K562 (cell line): ENCODE results near the gene TK1. TPM values are rescaled to one million over a fixed set of nuclear protein-coding genes. Genes with fewer than 3 reads are reported as not detected.
A peak's percentile ranks its signal among the peaks of the same experiment; 100 is the strongest.

Experiments
- ARNT ChIP-seq, 2 experiments: fragments of 450-650 bp; IDR thresholded peaks; 2 replicates each; pipeline ENCODE4 v1.6.1; 2016; ENCODE audit warnings: mild to moderate bottlenecking in 1 of 2
- CBFB ChIP-seq: sonication (generic); formaldehyde crosslinking; IDR thresholded peaks from 2 replicates; pipeline ENCODE4 v1.4.0; 2020; ENCODE audit warnings: mild to moderate bottlenecking, missing genetic modification reagents
- CEBPB ChIP-seq: fragments of 450-650 bp; IDR thresholded peaks from 2 replicates; pipeline ENCODE4 v1.6.1; 2016; ENCODE audit warnings: missing genetic modification characterization, missing compliant biosample characterization
- COPS2 ChIP-seq: fragments of 450-650 bp; conservative IDR thresholded peaks from 2 replicates; pipeline ENCODE4 v1.6.1; 2016; ENCODE audit warnings: mild to moderate bottlenecking, moderate library complexity
- FOXP1 ChIP-seq: sonication (generic); formaldehyde crosslinking; IDR thresholded peaks from 2 replicates; pipeline ENCODE4 v1.8.0; 2022; ENCODE audit warnings: mild to moderate bottlenecking, missing genetic modification reagents
- HDAC1 ChIP-seq, 2 experiments: fragments of 450-650 bp; IDR thresholded peaks; 2 replicates each; pipeline ENCODE4 v1.6.1; 2016 to 2017; ENCODE audit warnings: inconsistent platforms in 1 of 2, mild to moderate bottlenecking in 1 of 2, moderate library complexity in 1 of 2
- MAFK ChIP-seq: IDR thresholded peaks from 2 replicates; pipeline ENCODE4 v1.6.1; 2011; ENCODE audit warnings: low read length, improper control_type of control experiment
- NFIC ChIP-seq: fragments of 450-650 bp; IDR thresholded peaks from 2 replicates; pipeline ENCODE4 v1.6.1; 2017; ENCODE audit warnings: mild to moderate bottlenecking, inconsistent platforms
- SMAD3 ChIP-seq: fragments of 450-650 bp; formaldehyde crosslinking; conservative IDR thresholded peaks from 2 replicates; pipeline ENCODE4 v1.4.0; 2020; ENCODE audit warnings: mild to moderate bottlenecking
- SMARCC2 ChIP-seq: fragments of 450-650 bp; IDR thresholded peaks from 2 replicates; pipeline ENCODE4 v1.6.1; 2017; ENCODE audit warnings: antibody characterized with exemption, moderate library complexity, mild to moderate bottlenecking, low read depth
- SP2 ChIP-seq: IDR thresholded peaks from 2 replicates; pipeline ENCODE4 v1.6.1; 2011; ENCODE audit warnings: mild to moderate bottlenecking, low read depth, low read length, moderate library complexity; ENCODE audit not compliant: poor library complexity, severe bottlenecking; ENCODE audit errors: extremely low read depth
- TARDBP ChIP-seq: fragments of 450-650 bp; IDR thresholded peaks from 2 replicates; pipeline ENCODE4 v1.6.1; 2016
- TBP ChIP-seq: optimal IDR thresholded peaks from 2 replicates; pipeline ENCODE3; 2011; ENCODE audit warnings: low read depth, low read length, improper control_type of control experiment
- TEAD4 ChIP-seq, 2 experiments: sonication (generic) in 1 of 2; formaldehyde crosslinking in 1 of 2; IDR thresholded peaks; 2 replicates each; pipeline versions ENCODE4 v1.6.1 to v1.8.0; 2012 to 2022; ENCODE audit warnings: borderline replicate concordance in 1 of 2, inconsistent platforms in 1 of 2, low read length in 1 of 2, mild to moderate bottlenecking in 1 of 2, missing genetic modification reagents in 1 of 2
- TSC22D4 ChIP-seq: fragments of 450-650 bp; IDR thresholded peaks from 2 replicates; pipeline ENCODE4 v1.6.1; 2016; ENCODE audit warnings: missing genetic modification characterization, missing biosample characterization, control low read depth
- ZNF431 ChIP-seq: sonication (generic); formaldehyde crosslinking; IDR thresholded peaks from 2 replicates; pipeline ENCODE4 v1.8.0; 2022; ENCODE audit warnings: mild to moderate bottlenecking, missing genetic modification reagents
- ZNF785 ChIP-seq: fragments of 250-450 bp; sonication (Bioruptor Pico); IDR thresholded peaks from 2 replicates; pipeline ENCODE4 v1.4.0; 2020; ENCODE audit warnings: mild to moderate bottlenecking
- polyA plus RNA-seq, 8 experiments: library from polyadenylated mRNA; depleted of rRNA in 4 of 8; stranded (reverse) in 5 of 8; unstranded in 3 of 8; fragments of >200 nt; fragmentation: Nextera tagmentation in 2 of 8; fragmentation: Illumina TruSeq in 1 of 8; extraction: Ambion mirVana in 2 of 8; extraction: Trizol in 1 of 8; gene quantifications; 2 replicates each; pipeline versions ENCODE4 v1.2.1 to v1.2.3, GENCODE V29; 2011 to 2014; ENCODE audit warnings: inconsistent platforms in 1 of 8, missing spikeins in 1 of 8
- total RNA-seq, 7 experiments: library from RNA; depleted of rRNA in 6 of 7; stranded (reverse); fragments of >200 nt in 6 of 7; fragmentation: Illumina TruSeq in 2 of 7; extraction: Trizol in 2 of 7; gene quantifications; 2 replicates each; pipeline versions ENCODE4 v1.2.1 to v1.2.3, GENCODE V29; 2011 to 2021; ENCODE audit warnings: low replicate concordance in 1 of 7
- TF ChIP-seq, protein P1 (sequence below): fragments of 250-450 bp; sonication (Bioruptor Pico); IDR thresholded peaks from 2 replicates; pipeline ENCODE4 v1.8.0; 2022; ENCODE audit warnings: moderate library complexity, mild to moderate bottlenecking, inconsistent platforms
- TF ChIP-seq, protein P2 (sequence below): fragments of 450-650 bp; IDR thresholded peaks from 2 replicates; pipeline ENCODE4 v1.6.1; 2016; ENCODE audit warnings: borderline replicate concordance
- TF ChIP-seq, protein P3 (sequence below): conservative IDR thresholded peaks from 2 replicates; pipeline ENCODE4 v1.6.1; 2011; ENCODE audit warnings: low read depth, mild to moderate bottlenecking, low read length; ENCODE audit not compliant: control insufficient read depth
- TF ChIP-seq, protein P4 (sequence below), 2 experiments: fragments of 450-650 bp in 1 of 2; sonication (generic) in 1 of 2; formaldehyde crosslinking; conservative IDR thresholded peaks; 2 replicates each; pipeline versions ENCODE4 v1.4.0 to v1.8.1; 2020 to 2022; ENCODE audit warnings: mild to moderate bottlenecking in 1 of 2, missing genetic modification reagents in 1 of 2
- TF ChIP-seq, protein P5 (sequence below): sonication (generic); formaldehyde crosslinking; IDR thresholded peaks from 2 replicates; pipeline ENCODE4 v1.8.0; 2022; ENCODE audit warnings: missing genetic modification reagents, mild to moderate bottlenecking, moderate library complexity, borderline replicate concordance

Gene TK1
- total and polyA plus RNA-seq, 9 of the 15 experiments (the other 6 are each of a cell fraction or from before 2014, with no cell fraction given), result 8.4 to 280 (median 103) TPM

DNA sequence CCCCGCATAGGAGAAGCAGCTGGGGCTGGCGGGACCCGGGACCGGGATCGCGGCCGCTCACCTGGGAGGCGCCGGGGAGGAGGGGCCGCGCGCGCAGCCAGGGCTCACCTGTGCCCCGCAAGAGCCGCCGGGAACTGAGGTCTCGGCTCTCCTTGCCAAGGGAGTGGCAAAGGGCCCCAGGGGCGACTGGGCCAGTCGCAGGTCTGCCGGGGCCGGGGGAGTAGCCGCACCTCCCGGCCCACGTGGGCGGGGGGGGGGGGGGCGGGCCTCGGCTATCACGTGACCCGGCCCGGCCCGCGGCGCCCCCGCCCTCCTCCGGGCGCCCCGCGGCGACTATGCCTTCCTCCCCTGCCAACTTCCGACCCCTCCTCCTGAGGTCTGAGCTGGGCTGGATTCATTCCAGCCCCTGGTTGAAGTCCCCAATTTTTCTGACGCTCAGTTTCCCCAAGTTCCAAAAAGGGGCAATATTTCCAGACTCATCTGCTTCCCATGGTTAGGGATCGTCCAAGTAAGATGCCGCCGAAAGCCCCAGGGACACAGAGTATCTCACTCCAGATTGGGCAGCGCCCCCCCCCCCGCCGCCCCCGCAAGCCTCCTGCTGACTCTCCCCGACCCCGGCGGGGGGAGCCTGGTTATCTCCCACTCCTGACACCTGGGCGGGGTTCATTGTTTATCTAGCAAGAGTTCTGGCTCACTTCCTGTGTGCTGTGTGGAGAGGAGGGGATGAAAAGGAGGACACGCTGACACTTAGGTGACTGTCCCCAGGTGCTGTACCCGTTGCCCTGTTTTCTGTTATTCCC is 58.1 kb downstream of the TK1 start, which contains the start of gene TMC6 (continued):
- TF ChIP-seq, protein P1, sequence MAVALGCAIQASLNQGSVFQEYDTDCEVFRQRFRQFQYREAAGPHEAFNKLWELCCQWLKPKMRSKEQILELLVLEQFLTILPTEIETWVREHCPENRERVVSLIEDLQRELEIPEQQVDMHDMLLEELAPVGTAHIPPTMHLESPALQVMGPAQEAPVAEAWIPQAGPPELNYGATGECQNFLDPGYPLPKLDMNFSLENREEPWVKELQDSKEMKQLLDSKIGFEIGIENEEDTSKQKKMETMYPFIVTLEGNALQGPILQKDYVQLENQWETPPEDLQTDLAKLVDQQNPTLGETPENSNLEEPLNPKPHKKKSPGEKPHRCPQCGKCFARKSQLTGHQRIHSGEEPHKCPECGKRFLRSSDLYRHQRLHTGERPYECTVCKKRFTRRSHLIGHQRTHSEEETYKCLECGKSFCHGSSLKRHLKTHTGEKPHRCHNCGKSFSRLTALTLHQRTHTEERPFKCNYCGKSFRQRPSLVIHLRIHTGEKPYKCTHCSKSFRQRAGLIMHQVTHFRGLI, result no peak
- TF ChIP-seq CEBPB (tag) (no peak), TEAD4 (IDR thresholded peaks at IDR 0.05; ENCODE audit: low read length) (peak; percentile 82), TEAD4 (CRISPR knock-in tag; IDR thresholded peaks at IDR 0.05; ENCODE audit: borderline replicate concordance) (no peak), ZNF431 (CRISPR knock-in tag) (no peak), ARNT (IDR thresholded peaks at IDR 0.05) (peak; percentile 76 to 93; a peak in 2 of 4 replicates), SMAD3 (0 out of 2 replicates have a peak, but pooled peaks have one; percentile 13), SP2 (no peak), TARDBP (no peak), FOXP1 (CRISPR knock-in tag) (0 out of 2 replicates have a peak, but pooled peaks have one; percentile 24), CBFB (CRISPR knock-in tag) (no peak), TSC22D4 (tag) (no peak), ZNF785 (no peak), MAFK (no peak), TBP (peak; percentile 42), NFIC (peak; percentile 86), HDAC1 (IDR thresholded peaks at IDR 0.05) (peak; percentile 42 to 81; a peak in 2 of 4 replicates), SMARCC2 (peak; percentile 44; the same call in 1 of the 2 replicates), COPS2 (no peak)
- TF ChIP-seq, protein P2, sequence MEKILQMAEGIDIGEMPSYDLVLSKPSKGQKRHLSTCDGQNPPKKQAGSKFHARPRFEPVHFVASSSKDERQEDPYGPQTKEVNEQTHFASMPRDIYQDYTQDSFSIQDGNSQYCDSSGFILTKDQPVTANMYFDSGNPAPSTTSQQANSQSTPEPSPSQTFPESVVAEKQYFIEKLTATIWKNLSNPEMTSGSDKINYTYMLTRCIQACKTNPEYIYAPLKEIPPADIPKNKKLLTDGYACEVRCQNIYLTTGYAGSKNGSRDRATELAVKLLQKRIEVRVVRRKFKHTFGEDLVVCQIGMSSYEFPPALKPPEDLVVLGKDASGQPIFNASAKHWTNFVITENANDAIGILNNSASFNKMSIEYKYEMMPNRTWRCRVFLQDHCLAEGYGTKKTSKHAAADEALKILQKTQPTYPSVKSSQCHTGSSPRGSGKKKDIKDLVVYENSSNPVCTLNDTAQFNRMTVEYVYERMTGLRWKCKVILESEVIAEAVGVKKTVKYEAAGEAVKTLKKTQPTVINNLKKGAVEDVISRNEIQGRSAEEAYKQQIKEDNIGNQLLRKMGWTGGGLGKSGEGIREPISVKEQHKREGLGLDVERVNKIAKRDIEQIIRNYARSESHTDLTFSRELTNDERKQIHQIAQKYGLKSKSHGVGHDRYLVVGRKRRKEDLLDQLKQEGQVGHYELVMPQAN, result peak; percentile 62; the same call in 1 of the 2 replicates
- TF ChIP-seq, protein P3, sequence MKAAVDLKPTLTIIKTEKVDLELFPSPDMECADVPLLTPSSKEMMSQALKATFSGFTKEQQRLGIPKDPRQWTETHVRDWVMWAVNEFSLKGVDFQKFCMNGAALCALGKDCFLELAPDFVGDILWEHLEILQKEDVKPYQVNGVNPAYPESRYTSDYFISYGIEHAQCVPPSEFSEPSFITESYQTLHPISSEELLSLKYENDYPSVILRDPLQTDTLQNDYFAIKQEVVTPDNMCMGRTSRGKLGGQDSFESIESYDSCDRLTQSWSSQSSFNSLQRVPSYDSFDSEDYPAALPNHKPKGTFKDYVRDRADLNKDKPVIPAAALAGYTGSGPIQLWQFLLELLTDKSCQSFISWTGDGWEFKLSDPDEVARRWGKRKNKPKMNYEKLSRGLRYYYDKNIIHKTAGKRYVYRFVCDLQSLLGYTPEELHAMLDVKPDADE, result peak; percentile 49; the same call in 1 of the 2 replicates
- TF ChIP-seq, protein P4, sequence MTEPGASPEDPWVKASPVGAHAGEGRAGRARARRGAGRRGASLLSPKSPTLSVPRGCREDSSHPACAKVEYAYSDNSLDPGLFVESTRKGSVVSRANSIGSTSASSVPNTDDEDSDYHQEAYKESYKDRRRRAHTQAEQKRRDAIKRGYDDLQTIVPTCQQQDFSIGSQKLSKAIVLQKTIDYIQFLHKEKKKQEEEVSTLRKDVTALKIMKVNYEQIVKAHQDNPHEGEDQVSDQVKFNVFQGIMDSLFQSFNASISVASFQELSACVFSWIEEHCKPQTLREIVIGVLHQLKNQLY (CRISPR knock-in tag; conservative IDR thresholded peaks at IDR 0.05), result no peak
- TF ChIP-seq, protein P5, sequence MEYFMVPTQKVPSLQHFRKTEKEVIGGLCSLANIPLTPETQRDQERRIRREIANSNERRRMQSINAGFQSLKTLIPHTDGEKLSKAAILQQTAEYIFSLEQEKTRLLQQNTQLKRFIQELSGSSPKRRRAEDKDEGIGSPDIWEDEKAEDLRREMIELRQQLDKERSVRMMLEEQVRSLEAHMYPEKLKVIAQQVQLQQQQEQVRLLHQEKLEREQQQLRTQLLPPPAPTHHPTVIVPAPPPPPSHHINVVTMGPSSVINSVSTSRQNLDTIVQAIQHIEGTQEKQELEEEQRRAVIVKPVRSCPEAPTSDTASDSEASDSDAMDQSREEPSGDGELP (CRISPR knock-in tag), result peak; percentile 70
